ENCODE measurements around the gene RXFP4.
"Not testable (repeated sequence)": the region's sequence is repeated elsewhere in the genome, so short reads cannot be mapped to it uniquely, and the experiment has no call there.

Gene RXFP4

GRCh38 chr1:155913969-155914757 lies 27.3 kb upstream of the RXFP4 start:
- no peak for DNase-seq (ENCODE audit: extremely low read depth, low read depth)
- TF ChIP-seq CTCF (IDR thresholded peaks at IDR 0.05; ENCODE audit: low read depth, low read length), result no peak

- TF ChIP-seq CTCF (IDR thresholded peaks at IDR 0.05; ENCODE audit: low read depth, low read length), result no peak
- no peak for DNase-seq (ENCODE audit: extremely low read depth, low read depth)
Measured at GRCh38 chr1:155918660-155919059, 22.8 kb upstream of the RXFP4 start.

- DNase-seq (ENCODE audit: extremely low read depth, low read depth), result no peak
- no peak for TF ChIP-seq CTCF (IDR thresholded peaks at IDR 0.05; ENCODE audit: low read depth, low read length)
Measured at GRCh38 chr1:155919801-155920200, 21.6 kb upstream of the RXFP4 start.

- no peak for DNase-seq (ENCODE audit: extremely low read depth, low read depth)
- TF ChIP-seq CTCF (IDR thresholded peaks at IDR 0.05; ENCODE audit: low read depth, low read length), result no peak
Measured at GRCh38 chr1:155920717-155921116, 20.7 kb upstream of the RXFP4 start.

- TF ChIP-seq CTCF (IDR thresholded peaks at IDR 0.05; ENCODE audit: low read depth, low read length), result no peak
- no peak for DNase-seq (ENCODE audit: extremely low read depth, low read depth)
Measured at GRCh38 chr1:155925506-155925905, 15.9 kb upstream of the RXFP4 start.

GRCh38 chr1:155929057-155929456 lies 12.4 kb upstream of the RXFP4 start:
- TF ChIP-seq CTCF (IDR thresholded peaks at IDR 0.05; ENCODE audit: low read depth, low read length), result no peak
- DNase-seq (ENCODE audit: extremely low read depth, low read depth), result no peak

GRCh38 chr1:155930725-155931124 lies 10.7 kb upstream of the RXFP4 start:
- not testable (repeated sequence) for DNase-seq (ENCODE audit: extremely low read depth, low read depth)
